Measurements from ENCODE around the gene DCTPP1. TPM values are rescaled to one million over a fixed set of nuclear protein-coding genes. Genes with fewer than 3 reads are reported as not detected.
A peak's percentile ranks its signal among the peaks of the same experiment; 100 is the strongest.

Gene DCTPP1
- total and polyA plus RNA-seq, 2 of the 13 experiments (the other 11 are each of a cell fraction or from before 2014, with no cell fraction given), result 54.8 to 74.4 TPM

GRCh38 chr16:30416047-30416603, 13.7 kb downstream of the DCTPP1 start (continued):
- no peak for TF ChIP-seq NONO (IDR thresholded peaks at IDR 0.05)
- no peak for TF ChIP-seq NONO (CRISPR knock-in tag; conservative IDR thresholded peaks at IDR 0.05)
- no peak for TF ChIP-seq ZNF614 (CRISPR knock-in tag; IDR thresholded peaks at IDR 0.05; ENCODE audit: borderline replicate concordance)

GRCh38 chr16:30414159-30414558, 15.7 kb downstream of the DCTPP1 start:
- no peak overlapping the region for H3K4me3 ChIP-seq (replicated peaks in 1 of 3; ENCODE audit: insufficient read depth in 1 of 3, low read depth in 2 of 3, low read length in 3 of 3)
- H3K36me3 ChIP-seq (replicated peaks in 1 of 2; ENCODE audit: control insufficient read depth in 1 of 2, insufficient read depth in 2 of 2, low read length in 2 of 2), result peaks cover 21 to 44% of the 10 kb centered on the region in 2 experiments
- ChIA-PET CTCF (ENCODE audit: low intra/inter-chr PET ratio, low total read pairs) (no interaction called here), POLR2A (interaction anchor here (0.7 kb wide), 1 partner anchor 78 kb away, joined by 3 read pairs; no protein-coding TSS in a partner anchor)
- no peak for TF ChIP-seq BRD4 (CRISPR knock-in tag; IDR thresholded peaks at IDR 0.05)
- no peak for TF ChIP-seq HCFC1 (IDR thresholded peaks at IDR 0.05; ENCODE audit: low read depth, low read length)
- TF ChIP-seq ZMYM2 (CRISPR knock-in tag; IDR thresholded peaks at IDR 0.05), result no peak
- TF ChIP-seq BHLHE40 (IDR thresholded peaks at IDR 0.05; ENCODE audit: low read length), result no peak
- no peak for TF ChIP-seq GLI4 (CRISPR knock-in tag; IDR thresholded peaks at IDR 0.05; ENCODE audit: borderline replicate concordance)
- no peak for TF ChIP-seq IKZF4 (CRISPR knock-in tag; IDR thresholded peaks at IDR 0.05; ENCODE audit: borderline replicate concordance, low read depth, not compliant biosample characterization)
- no peak for TF ChIP-seq FOXO1 (CRISPR knock-in tag; IDR thresholded peaks at IDR 0.05)
- TF ChIP-seq FIP1L1 (IDR thresholded peaks at IDR 0.05; ENCODE audit: borderline replicate concordance, insufficient read depth, low read depth, low read length), result no peak
- no peak for TF ChIP-seq ZKSCAN1 (IDR thresholded peaks at IDR 0.05; ENCODE audit: low read length)
- TF ChIP-seq ZNF788 (CRISPR knock-in tag; IDR thresholded peaks at IDR 0.05; ENCODE audit: borderline replicate concordance), result no peak
- TF ChIP-seq PRDM10 (CRISPR knock-in tag; IDR thresholded peaks at IDR 0.05; ENCODE audit: low read depth), result no peak
- H3K27ac ChIP-seq (ENCODE audit: extremely low read length, insufficient read depth, low read length), result peak overlapping the region; percentile 10
- DNase-seq (ENCODE audit: low spot score) (no peak), ATAC-seq (no peak), FAIRE-seq (no peak)
- in situ Hi-C loops (cut with HindIII; ENCODE audit: extremely low pct_ligation_motif_present, low pct_unique_long_range_greater_than_20kb) (no loop called here), intact Hi-C loops (cut with micrococcal nuclease; ENCODE audit: unreplicated experiment) (no loop called here)
- no peaks in the 10 kb centered on the region for H3K27me3 ChIP-seq (ENCODE audit: control insufficient read depth in 1 of 2, insufficient read depth in 2 of 2, low read length in 2 of 2)
- H2AFZ ChIP-seq (ENCODE audit: low read length), result no peak overlapping the region
- no peaks in the 10 kb centered on the region for H3K9me3 ChIP-seq (ENCODE audit: low read length)
- peaks cover 18% of the 10 kb centered on the region for H3K4me1 ChIP-seq (ENCODE audit: insufficient read depth, low read length)
- no peak overlapping the region for H3K4me2 ChIP-seq (ENCODE audit: low read depth, low read length)
- 96% methylated on average over 5 of the region's 5 CpGs for WGBS (ENCODE audit: low lambda C conversion rate)
- H3K9ac ChIP-seq (ENCODE audit: insufficient read depth, low read depth, low read length), result no peak overlapping the region
- peaks cover 5% of the 10 kb centered on the region for H3K79me2 ChIP-seq (ENCODE audit: insufficient read depth, low read length)
- BruUV-seq (replicated peaks), result no TSS peak
- no peaks in the 10 kb centered on the region for H4K20me1 ChIP-seq (ENCODE audit: insufficient read depth, low read length)

All from HepG2 (cell line).